Right kidney (tissue), 1 donor: Measurements from ENCODE around the gene CDHR1.

Experiments
- DNase-seq: peaks from one replicate; pipeline ENCODE4 v3.0.0-alpha.2; 2016

Gene CDHR1

DNA sequence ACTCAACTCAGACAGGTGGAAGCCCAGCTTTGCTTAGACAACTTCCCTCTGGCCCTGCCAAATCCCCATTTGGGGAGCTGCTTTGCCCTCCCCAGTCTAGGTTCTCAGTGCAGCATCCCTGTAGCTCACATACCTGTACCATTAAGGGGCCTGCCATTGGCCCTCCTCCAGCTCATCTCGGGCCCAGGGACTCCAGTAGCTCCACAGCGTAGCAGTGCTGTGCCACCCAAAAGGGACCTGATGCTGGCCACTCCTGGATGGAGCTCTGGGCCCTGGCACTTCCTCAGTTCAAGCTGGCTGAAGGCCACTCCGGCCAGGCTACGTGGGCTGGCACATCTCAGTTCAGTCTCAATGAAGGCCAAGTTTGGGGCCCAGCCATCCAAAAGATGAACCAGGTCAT is 39.6 kb downstream of the CDHR1 start:
- DNase-seq: no peak

DNA sequence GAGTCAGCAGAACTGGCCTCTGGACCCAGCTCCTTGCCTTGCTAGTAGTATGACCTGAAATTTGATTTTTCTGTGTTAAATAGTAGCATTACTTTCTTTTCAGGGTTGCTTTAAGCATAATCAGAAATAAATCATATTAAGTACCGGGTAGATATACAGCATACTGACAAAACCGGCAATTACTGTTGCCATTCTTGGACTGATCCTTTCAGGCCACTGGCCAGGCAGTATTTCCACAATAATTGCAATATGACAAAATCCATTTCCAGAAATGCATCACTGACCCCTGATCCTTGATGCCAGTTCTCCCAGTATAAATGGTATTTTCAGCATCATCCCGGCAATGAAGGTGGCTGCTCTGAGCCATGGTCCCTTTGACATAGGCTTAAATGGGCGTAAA is 40.1 kb downstream of the CDHR1 start:
- no peak for DNase-seq

DNA sequence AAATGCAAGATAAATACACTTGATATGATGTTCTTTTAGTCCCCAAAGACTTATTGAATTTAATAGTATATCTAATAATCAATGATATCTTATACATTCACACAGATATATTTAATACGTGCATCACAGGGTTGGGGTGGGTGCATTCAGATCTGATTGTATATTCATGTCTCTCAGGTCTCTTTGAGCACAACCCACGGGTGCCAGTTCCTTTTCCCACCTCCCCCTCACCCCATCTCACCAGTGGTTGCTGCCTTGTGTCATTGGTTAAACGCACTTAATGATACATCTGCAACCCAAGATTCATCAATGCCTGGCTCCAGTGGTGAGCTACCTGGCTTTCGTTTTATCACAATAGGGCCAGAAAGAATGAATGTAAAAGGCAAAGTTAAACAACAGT is 40.8 kb downstream of the CDHR1 start:
- no peak for DNase-seq

DNA sequence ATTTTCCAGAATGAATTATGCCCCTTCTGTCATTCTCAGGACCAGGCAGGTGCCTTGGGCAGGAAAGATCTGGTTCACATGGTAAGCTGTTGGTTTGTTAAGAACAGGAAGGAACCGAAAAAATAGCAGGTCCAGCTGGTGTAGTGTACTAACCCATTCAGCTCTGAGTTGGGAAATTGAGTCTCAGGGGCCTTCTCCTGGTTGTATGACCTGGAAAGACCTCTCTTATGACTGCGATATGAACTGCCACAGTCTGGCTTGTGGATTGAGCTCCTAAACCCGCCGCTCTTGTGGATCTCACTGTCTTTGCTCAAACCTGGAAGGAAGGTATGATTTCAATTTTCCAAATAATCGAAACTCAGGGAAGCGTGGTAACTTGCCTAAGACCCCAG is 42.5 kb downstream of the CDHR1 start:
- DNase-seq: no peak

DNA sequence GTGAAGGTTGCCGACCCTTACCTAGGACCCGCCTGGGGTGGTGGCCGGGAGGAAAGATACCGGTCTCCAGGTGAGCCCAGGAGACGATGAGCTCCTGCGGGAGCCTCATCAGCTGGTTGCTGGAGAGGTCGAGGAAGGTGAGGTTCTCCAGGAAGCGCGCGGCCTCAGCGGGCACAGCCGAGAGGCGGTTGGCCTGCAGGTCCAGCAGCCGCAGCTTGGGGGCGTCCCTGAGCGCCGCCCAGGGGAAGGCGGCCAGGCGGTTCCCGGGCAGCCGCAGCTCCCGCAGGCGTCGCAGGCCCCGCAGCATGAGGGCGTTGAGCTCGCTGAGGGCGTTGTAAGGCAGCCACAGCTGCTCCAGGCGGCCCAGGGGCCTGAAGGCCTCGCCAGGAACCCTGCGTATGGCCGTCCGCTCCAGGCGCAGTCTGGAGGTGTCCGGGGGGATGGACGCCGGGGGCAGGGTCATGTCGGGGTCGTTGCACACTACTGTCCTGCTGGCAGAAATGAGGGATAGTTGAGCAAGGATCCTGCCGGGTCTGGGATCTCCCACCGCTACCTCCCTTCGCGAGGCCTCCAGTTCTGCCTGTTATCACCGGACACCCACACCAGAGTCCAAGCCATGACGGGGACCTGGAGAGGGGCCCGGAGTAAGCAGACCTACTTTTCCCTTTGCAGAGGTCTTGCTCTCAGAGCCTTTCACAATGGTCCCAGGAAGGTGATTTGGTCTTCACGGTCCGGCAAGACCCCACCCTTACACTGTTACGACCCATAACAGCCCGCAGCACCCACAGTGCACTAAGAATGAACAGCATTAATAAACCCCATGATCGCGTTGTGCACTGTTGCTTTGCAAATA is 43.1 kb downstream of the CDHR1 start:
- no peak for DNase-seq

DNA sequence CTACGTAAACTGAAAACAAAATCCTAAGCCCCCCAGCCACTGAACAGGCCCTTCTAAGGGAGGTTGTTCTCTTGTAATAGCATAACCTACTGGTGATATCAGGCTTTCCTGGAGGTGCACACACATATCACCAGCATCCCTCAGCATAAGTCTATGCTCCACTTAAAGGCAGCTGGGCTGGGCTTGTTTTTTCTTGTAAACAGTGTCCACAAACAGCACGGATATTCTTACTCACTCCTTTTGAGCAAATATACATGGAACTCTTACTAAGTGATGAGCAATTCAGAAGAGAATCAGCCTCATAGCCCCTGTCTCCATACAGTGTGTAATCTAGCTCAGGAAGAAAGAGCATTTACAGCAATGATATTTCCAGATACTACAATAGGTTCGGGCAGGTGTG is 44.6 kb downstream of the CDHR1 start:
- DNase-seq: no peak

DNA sequence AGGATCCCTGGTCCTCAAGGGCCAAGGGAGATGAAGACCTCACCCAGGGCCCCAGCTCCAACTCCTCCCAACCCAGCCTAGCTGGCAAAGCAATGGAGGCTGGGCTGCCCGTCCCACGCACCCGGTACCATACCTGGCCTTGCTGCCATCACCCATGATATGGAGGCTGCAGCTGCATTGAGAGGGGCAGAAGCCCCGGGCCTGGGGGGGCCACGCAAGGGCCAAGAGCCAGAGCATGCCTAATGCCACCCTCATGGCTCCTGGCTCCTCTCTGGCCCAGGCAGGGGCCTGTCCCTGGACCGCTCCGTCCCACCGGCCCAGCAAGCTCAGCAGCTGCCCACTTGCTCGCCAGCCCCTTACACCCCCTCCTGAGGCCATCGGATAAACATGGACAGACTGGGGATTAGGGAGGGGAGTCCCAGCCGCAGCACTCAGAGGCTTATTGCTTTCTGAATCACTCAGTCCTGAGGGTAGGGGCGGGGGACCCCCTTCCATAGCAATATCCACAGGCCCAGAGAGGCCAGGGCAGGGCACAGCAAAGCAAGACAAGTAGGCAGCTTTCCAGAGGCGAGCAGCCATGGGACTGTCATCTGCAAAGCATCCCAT is 47.0 kb downstream of the CDHR1 start, which contains the start of gene LRIT1:
LRIT1 (minus strand) TSS at position 362 of the 606 bp plus-strand sequence; CDS start at position 255, 107 bp downstream.
- no peak for DNase-seq

DNA sequence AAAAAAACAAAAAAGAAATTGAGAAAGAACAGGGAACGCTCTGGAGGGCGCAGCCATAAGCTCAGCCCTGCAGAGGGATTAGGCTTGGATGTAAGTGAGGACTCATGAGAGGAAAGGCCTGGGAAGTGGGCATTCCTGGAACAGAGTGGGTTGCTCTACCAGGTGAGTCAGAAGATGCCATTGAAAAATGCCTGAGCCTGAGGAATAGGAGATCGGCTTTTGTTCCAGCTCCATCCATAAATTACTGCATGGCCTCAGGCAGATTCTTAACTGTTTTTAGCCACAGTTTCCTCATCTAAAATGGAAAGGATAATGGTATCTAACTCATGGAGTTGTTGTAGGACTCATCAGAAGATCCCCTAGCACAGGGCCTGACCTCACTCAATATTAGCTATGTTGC is 49.4 kb downstream of the CDHR1 start:
- DNase-seq: no peak

DNA sequence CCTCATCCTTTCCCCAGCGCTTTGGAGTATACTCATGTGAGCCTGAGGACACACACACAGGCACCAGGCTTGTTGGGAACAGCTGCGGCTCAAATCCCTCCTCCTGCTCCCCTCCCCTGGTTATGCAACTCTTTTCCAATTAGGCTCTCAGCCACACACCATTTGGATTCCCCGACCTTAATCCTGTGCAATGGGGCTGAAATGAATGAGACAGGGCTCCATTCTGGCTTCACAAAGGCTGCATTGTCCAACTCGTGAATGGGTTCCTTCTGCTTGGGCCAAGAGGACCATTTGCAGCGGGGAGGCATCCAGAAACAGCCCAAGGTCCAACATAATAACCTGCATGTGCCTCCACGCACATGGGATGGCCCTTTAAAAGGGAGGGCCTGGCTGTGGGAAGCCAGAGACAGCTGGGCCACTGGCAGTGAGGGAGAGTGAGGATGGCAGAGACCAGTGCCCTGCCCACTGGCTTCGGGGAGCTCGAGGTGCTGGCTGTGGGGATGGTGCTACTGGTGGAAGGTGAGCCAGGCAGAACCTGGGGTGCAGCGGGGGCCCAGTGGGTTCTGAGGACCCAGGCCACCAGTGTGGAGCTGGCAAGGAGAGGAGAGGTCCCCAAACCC is 50.4 kb downstream of the CDHR1 start, which contains the start of gene RGR:
RGR (plus strand) TSS at position 403 of the 620 bp plus-strand sequence; CDS start at position 441, 38 bp downstream.
- no peak for DNase-seq

DNA sequence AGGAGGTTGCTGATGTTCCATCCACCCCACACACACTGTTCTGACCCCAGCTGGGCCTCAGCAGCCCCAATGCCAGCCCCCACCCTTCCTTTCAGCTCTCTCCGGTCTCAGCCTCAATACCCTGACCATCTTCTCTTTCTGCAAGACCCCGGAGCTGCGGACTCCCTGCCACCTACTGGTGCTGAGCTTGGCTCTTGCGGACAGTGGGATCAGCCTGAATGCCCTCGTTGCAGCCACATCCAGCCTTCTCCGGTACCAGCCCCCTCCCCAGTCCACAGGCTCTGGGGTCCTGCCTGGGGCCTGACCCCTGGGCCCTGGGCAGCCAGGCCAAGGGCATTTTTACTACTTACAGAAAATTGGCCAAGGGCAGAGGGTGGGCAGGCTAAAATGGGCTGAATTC is 53.2 kb downstream of the CDHR1 start:
- no peak for DNase-seq

DNA sequence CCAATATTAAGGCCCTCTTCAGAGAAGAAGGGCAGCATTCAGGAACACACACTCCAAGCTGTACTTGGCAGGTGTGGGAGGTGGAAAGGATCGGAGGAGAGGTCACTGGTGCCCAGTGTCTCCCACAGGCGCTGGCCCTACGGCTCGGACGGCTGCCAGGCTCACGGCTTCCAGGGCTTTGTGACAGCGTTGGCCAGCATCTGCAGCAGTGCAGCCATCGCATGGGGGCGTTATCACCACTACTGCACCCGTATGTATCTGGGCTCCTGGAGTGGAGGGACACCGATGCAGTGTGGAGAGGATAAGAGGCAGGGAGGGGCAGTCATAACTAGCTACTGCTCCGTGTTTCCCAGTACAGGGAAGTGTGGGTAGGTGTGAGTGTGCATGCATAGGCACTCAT is 54.5 kb downstream of the CDHR1 start:
- no peak for DNase-seq

DNA sequence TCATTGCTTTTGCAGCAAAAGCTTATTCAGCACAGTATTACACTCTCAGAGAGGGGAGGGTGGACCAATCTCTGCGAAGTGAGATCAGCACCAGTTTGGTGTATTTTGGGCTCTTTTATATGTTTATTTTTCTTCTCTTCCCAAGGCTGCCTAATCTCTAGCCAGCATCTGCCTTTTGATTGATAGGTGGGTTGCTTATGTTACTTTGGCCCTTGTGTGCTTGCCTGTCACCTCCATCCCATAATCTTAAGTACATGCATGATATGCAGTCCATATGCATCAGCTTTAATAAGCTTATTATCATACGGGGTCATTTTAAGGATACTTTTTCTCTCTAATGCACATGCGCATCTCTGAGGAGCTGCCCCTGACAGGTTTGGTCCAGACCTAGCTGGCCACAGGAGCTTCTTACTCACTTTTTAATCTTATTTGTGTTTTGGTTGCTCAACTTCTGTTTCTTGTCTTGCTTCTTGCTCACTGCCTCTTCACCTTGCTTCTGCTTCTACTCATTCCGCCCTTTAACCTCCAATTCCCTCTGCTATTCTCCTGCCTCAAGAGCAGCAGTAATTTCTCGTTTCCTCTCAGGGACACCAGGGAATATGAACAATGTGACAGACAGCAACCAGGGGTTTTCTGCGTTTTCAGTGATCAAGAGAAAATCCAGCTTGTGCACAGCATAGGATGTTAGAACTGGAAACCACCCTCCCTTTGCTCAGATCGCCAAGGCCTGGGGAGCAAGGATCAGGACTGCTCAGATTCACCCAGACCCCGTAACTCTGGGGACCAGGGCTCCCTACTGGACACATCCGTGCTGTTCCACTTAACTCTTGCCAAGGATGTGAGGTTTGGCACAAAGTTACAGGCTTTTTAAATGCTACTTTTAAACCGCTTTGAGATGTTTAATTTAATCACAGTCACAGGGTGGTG is 60.5 kb downstream of the CDHR1 start:
- DNase-seq: no peak

DNA sequence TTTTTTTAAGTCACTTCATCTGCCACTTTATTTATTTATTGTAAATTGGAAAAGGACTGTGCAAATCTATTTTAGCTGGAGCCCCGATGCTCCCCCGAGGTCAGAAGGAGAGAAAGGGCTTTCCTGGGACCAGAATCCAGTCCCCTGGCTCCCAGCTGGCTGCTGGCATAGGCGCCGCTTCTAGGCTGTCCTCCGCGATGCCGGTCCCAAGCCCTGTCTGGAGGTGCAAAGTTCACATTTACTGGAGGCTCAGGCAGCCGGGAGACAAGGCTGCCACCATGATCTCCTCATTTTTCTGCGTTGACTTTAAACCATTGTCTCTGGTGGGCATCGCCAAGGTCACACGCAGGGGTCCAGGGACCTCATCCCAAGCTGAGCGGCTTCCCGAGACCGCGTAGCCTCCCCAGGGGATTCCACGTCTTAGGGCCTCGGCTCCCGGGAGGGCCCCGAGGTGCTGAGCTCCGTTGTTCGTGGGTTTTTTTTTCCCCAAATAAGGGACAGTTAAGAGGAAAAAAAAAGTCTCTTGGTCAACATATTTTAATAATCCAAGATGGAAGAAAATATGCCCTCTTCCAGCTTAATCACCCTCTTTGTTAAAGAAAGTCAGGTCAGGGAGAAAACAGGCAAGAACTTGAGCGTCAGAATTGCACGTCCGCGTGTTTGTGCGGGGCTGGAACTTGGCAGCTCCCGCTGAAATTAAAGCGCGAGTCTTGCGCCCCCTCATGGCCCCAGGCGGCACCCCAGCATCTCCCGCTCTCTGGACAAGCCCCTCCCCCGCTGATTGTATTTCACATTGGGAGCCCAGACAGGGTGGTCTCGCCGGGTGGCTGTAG is 62.4 kb downstream of the CDHR1 start:
- DNase-seq: no peak

DNA sequence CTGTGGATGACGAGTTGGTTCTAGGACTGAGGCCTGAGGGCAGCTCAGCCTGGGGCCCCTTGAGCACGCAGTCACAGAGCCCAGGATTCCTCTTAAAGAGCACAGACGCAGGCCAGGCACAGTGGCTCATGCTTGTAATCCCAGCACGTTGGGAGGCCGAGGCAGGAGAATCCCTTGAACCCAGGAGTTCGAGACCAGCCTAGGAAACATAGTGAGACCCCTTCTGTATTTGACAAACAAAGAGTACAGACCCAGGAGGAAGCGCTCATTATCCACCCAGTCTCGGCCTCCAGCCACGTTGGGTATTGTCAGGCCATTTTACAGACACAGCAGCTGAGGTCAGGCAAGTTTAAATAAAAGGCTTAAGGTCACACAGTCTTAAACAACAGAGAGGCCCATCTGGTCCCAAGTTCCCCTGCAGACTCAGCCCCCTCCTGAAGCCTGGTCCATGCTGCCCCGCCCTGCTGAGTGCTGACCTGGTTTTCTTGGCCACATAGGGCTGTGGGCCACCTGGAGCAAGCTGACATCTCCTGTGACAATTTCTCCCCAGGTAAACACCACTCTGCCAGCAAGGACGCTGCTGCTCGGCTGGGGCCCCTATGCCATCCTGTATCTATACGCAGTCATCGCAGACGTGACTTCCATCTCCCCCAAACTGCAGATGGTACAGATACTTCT is 63.1 kb downstream of the CDHR1 start:
- DNase-seq: no peak

DNA sequence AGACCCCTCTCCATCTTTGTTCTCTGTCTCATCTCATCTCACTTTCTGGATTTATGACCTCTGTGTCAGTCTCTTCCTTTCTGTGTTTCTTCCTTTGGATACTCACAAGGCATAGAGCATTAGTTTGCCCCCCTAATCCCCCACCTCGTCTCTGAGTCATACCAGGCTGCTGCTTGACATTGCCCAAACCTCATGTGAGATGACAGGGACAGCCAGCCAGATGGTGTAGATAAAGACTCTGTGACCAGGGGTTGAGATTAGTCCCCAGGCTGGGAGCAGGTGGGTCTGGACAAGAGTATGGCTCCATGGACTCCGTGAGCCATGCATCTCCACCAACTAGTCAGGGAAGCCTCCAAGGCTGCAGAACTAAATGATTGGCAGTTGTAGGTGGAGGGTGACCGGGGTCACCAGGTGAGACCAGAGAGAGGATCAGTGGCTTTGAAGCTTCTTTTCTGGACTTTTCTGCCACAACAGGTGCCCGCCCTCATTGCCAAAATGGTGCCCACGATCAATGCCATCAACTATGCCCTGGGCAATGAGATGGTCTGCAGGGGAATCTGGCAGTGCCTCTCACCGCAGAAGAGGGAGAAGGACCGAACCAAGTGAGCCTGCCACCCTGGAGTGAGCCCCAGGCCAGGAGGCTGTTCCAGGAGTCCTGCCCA is 63.8 kb downstream of the CDHR1 start:
- no peak for DNase-seq

DNA sequence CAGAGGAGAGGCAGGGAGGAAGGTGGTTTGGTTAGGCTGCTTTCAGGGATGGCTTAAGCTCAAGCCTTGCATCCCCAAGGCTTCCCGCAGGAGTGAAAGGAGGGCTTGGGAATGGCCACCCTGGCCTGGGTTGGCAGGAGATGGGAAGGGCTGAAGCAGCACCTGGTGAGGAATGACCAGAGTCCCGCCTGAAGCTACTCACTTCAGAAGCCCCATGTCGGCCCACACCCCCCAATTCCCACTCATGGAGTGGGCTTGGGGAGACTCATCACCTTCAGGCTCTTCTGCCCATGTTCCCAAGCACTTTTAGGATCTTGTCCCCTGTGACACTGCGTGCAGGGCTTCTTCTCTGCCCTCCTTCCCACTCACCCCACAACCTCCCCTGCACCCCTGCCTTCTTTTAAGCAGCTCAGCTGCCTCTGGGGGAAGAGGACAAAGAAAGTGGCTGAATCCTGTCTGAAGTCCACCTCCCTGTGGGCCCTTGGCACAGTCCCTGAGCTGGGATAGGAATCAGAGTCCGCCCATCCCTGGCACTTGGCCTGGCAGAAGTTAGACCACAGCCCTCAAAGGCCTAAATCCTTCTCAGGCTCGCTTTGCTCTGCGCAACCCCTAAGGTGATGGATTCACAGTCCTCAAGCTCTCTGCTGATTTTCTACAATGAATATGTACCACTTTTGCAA is 67.0 kb downstream of the CDHR1 start:
- DNase-seq: no peak

DNA sequence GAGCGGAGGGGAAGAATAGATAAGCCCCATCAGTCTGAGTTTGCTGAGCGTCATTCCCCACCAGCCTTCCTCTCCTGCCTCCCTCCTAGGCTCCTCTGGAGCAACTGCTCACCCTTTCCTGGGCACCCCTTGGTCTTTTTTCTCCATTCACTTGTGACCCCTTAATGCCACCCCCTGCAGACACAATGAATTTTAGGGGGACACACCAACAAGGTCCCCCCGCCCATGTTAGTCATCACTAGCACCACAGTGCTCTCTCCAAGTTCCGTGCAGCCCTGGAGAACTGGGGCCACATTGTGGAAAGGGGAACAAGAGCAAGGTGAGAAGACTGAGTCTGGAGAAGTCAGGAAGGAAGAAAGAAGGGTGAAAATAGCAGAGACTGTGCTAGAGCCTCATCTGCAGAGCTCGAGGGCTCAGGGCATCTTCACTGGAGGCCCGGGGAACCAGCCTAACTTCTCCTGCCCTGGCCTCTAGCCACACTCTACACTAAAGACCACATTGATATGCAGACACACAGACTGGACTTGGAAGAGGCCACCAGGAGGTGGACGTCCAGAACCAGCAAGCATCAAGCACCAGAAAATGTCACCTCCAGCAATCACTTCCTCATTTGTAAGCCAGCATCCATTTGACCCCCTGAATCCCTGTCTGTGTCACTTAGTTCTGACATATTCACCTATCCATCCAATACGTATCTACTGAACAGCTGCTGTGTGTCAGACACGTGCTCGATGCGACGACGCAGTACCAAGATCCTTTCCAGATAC is 68.0 kb downstream of the CDHR1 start:
- DNase-seq: no peak

DNA sequence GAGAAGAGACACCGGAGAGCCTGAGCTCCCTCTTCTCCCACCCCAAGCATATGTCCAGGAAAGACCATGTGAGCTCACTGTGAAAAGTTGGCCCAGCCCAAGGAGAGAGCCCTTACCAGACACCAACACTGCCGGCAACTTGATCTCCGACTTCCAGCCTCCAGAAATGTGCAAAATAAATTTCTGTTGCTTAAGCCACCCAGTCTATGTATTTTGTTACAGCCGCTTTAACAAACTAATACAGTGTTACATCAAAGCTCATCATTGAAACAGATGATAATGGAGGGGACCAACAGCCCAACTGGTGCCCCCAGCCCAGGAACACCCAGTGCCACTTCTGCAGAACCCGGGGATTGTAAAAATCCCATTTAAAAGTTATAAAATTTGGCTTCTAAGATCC is 69.4 kb downstream of the CDHR1 start:
- DNase-seq: no peak

DNA sequence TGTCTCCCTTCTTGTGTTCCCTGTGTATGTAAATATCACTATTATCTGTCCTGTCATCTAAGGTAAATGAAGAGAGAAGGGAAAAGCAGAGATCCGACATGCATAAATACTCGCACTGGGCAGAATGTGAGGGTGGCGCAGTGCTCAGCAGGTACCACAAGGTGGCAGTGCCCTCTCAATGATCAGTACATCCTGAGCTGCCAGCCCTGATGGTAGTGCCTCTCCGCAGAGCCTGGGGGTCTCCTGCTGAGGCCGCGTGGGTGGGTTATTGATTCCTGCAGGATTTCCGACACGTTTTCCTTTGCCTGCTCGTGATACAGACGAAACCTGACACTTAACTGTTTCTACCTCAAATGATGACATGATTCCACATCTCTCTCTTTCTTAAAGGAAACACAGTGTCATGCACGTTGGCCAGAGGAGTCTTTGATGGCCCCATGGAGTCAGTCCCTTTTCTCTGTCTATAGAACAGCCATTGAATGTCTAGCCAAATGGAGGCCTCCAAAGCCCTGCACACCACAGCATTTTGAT is 70.3 kb downstream of the CDHR1 start:
- DNase-seq: peak; percentile 49
